Measurements from ENCODE around the gene HOOK1. TPM values are rescaled to one million over a fixed set of nuclear protein-coding genes. Genes with fewer than 3 reads are reported as not detected.

Gene HOOK1
- total and polyA plus RNA-seq, 2 of the 13 experiments (the other 11 are each of a cell fraction or from before 2014, with no cell fraction given), result 11.3 to 24.2 TPM

DNA sequence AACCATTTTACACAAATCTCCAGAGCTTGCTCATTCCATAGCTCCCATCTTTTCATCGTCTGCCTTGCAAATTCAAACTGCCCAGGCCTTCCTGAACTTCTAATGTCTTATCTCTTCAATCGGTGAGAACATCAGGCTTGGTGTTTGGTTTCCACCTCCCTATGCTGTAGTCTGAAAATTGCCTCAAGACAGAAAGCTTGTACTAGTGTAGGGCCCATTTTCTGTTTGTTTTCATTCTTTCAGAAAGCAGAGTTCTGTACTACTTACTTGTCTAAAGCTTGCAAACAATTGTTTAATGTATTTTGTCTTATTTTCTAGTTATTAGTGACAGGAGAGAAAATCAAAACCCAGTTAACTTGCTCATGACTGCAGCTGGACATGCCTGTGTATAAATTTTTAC is 16.8 kb downstream of the HOOK1 start:
- no peaks in the 10 kb centered on the region for H3K4me1 ChIP-seq (ENCODE audit: insufficient read depth, low read length)
- no peak overlapping the region for H2AFZ ChIP-seq (ENCODE audit: low read length)
- H3K4me3 ChIP-seq (replicated peaks in 1 of 3; ENCODE audit: insufficient read depth in 1 of 3, low read depth in 2 of 3, low read length in 3 of 3), result no peak overlapping the region
- FAIRE-seq (no peak), DNase-seq (ENCODE audit: low spot score) (no peak), ATAC-seq (no peak)
- H3K4me2 ChIP-seq (ENCODE audit: low read depth, low read length), result no peak overlapping the region
- intact Hi-C loops (cut with micrococcal nuclease; ENCODE audit: unreplicated experiment), result no loop called here
- in situ Hi-C loops (cut with HindIII; ENCODE audit: extremely low pct_ligation_motif_present, low pct_unique_long_range_greater_than_20kb), result no loop called here
- no peaks in the 10 kb centered on the region for H3K79me2 ChIP-seq (ENCODE audit: insufficient read depth, low read length)
- TF ChIP-seq ZNF160 (CRISPR knock-in tag; IDR thresholded peaks at IDR 0.05) (no peak), ZMYM3 (CRISPR knock-in tag; IDR thresholded peaks at IDR 0.05) (no peak), ZBTB1 (CRISPR knock-in tag; IDR thresholded peaks at IDR 0.05; ENCODE audit: borderline replicate concordance) (no peak), EHMT2 (IDR thresholded peaks at IDR 0.05; ENCODE audit: borderline replicate concordance, low read depth, low read length) (no peak), KDM2A (CRISPR knock-in tag; IDR thresholded peaks at IDR 0.05; ENCODE audit: borderline replicate concordance, low read depth) (no peak), SAP130 (CRISPR knock-in tag; IDR thresholded peaks at IDR 0.05; ENCODE audit: low read depth) (no peak)
- TF ChIP-seq, protein P1, sequence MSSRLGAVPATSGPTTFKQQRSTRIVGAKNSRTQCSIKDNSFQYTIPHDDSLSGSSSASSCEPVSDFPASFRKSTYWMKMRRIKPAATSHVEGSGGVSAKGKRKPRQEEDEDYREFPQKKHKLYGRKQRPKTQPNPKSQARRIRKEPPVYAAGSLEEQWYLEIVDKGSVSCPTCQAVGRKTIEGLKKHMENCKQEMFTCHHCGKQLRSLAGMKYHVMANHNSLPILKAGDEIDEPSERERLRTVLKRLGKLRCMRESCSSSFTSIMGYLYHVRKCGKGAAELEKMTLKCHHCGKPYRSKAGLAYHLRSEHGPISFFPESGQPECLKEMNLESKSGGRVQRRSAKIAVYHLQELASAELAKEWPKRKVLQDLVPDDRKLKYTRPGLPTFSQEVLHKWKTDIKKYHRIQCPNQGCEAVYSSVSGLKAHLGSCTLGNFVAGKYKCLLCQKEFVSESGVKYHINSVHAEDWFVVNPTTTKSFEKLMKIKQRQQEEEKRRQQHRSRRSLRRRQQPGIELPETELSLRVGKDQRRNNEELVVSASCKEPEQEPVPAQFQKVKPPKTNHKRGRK (CRISPR knock-in tag; IDR thresholded peaks at IDR 0.05), result no peak
- TF ChIP-seq, protein P2, sequence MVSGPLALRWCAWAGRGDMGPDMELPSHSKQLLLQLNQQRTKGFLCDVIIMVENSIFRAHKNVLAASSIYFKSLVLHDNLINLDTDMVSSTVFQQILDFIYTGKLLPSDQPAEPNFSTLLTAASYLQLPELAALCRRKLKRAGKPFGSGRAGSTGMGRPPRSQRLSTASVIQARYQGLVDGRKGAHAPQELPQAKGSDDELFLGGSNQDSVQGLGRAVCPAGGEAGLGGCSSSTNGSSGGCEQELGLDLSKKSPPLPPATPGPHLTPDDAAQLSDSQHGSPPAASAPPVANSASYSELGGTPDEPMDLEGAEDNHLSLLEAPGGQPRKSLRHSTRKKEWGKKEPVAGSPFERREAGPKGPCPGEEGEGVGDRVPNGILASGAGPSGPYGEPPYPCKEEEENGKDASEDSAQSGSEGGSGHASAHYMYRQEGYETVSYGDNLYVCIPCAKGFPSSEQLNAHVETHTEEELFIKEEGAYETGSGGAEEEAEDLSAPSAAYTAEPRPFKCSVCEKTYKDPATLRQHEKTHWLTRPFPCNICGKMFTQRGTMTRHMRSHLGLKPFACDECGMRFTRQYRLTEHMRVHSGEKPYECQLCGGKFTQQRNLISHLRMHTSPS (CRISPR knock-in tag; IDR thresholded peaks at IDR 0.05; ENCODE audit: low read depth), result no peak
- TF ChIP-seq, protein P3, sequence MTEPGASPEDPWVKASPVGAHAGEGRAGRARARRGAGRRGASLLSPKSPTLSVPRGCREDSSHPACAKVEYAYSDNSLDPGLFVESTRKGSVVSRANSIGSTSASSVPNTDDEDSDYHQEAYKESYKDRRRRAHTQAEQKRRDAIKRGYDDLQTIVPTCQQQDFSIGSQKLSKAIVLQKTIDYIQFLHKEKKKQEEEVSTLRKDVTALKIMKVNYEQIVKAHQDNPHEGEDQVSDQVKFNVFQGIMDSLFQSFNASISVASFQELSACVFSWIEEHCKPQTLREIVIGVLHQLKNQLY (CRISPR knock-in tag; IDR thresholded peaks at IDR 0.05), result no peak
- TF ChIP-seq, protein P4, sequence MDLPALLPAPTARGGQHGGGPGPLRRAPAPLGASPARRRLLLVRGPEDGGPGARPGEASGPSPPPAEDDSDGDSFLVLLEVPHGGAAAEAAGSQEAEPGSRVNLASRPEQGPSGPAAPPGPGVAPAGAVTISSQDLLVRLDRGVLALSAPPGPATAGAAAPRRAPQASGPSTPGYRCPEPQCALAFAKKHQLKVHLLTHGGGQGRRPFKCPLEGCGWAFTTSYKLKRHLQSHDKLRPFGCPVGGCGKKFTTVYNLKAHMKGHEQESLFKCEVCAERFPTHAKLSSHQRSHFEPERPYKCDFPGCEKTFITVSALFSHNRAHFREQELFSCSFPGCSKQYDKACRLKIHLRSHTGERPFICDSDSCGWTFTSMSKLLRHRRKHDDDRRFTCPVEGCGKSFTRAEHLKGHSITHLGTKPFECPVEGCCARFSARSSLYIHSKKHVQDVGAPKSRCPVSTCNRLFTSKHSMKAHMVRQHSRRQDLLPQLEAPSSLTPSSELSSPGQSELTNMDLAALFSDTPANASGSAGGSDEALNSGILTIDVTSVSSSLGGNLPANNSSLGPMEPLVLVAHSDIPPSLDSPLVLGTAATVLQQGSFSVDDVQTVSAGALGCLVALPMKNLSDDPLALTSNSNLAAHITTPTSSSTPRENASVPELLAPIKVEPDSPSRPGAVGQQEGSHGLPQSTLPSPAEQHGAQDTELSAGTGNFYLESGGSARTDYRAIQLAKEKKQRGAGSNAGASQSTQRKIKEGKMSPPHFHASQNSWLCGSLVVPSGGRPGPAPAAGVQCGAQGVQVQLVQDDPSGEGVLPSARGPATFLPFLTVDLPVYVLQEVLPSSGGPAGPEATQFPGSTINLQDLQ (CRISPR knock-in tag; IDR thresholded peaks at IDR 0.05), result no peak
- TF ChIP-seq, protein P5, sequence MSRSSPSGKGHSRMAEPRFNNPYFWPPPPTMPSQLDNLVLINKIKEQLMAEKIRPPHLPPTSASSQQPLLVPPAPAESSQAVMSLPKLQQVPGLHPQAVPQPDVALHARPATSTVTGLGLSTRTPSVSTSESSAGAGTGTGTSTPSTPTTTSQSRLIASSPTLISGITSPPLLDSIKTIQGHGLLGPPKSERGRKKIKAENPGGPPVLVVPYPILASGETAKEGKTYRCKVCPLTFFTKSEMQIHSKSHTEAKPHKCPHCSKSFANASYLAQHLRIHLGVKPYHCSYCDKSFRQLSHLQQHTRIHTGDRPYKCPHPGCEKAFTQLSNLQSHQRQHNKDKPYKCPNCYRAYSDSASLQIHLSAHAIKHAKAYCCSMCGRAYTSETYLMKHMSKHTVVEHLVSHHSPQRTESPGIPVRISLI (CRISPR knock-in tag; IDR thresholded peaks at IDR 0.05; ENCODE audit: borderline replicate concordance), result no peak
- ChIA-PET POLR2A (no interaction called here), CTCF (ENCODE audit: low intra/inter-chr PET ratio, low total read pairs) (no interaction called here)
- no TSS peak for BruUV-seq (replicated peaks)
- H4K20me1 ChIP-seq (ENCODE audit: insufficient read depth, low read length), result no peaks in the 10 kb centered on the region
- H3K27me3 ChIP-seq (ENCODE audit: control insufficient read depth in 1 of 2, insufficient read depth in 2 of 2, low read length in 2 of 2), result no peaks in the 10 kb centered on the region; a peak in 1 of 5 replicates
- WGBS (ENCODE audit: low lambda C conversion rate), result 94% methylated on average over 2 of the region's 2 CpGs
- H3K9ac ChIP-seq (ENCODE audit: insufficient read depth, low read depth, low read length), result no peak overlapping the region
- H3K27ac ChIP-seq (ENCODE audit: extremely low read length, insufficient read depth, low read length), result no peak overlapping the region
- H3K36me3 ChIP-seq (replicated peaks in 1 of 2; ENCODE audit: control insufficient read depth in 1 of 2, insufficient read depth in 2 of 2, low read length in 2 of 2), result peaks cover 6 to 43% of the 10 kb centered on the region in 2 experiments; a peak in 3 of 5 replicates
- H3K9me3 ChIP-seq (ENCODE audit: low read length), result no peaks in the 10 kb centered on the region

Measured in HepG2 (cell line).